H9 (cell line): ENCODE results near the gene SLC33A1. TPM values are rescaled to one million over a fixed set of nuclear protein-coding genes. Genes with fewer than 3 reads are reported as not detected.
"Not testable (repeated sequence)": the region's sequence is repeated elsewhere in the genome, so short reads cannot be mapped to it uniquely, and the experiment has no call there.

Experiments used
- DNase-seq: peaks from one replicate; pipeline ENCODE4 v3.0.0-alpha.2; 2017
- H2AFZ ChIP-seq: one replicate; pipeline ENCODE4 v1.6.1; 2013; ENCODE audit warnings: mild to moderate bottlenecking, low read length, control low read depth, moderate library complexity
- H2AK5ac ChIP-seq: 2 replicates; pipeline ENCODE4 v1.6.1; 2013; ENCODE audit warnings: low read length, control low read depth, mixed read lengths; ENCODE audit not compliant: insufficient read length
- H2BK120ac ChIP-seq: one replicate; pipeline ENCODE4 v1.6.1; 2013; ENCODE audit warnings: low read depth, mild to moderate bottlenecking, low read length, control low read depth, inconsistent platforms; ENCODE audit not compliant: poor library complexity, severe bottlenecking
- H2BK12ac ChIP-seq: 2 replicates; pipeline ENCODE4 v1.6.1; 2013; ENCODE audit warnings: low read length, control low read depth, mixed read lengths, low read depth; ENCODE audit not compliant: insufficient read length
- H2BK15ac ChIP-seq: 2 replicates; pipeline ENCODE4 v1.6.1; 2013; ENCODE audit warnings: low read depth, low read length, control low read depth
- H2BK20ac ChIP-seq: one replicate; pipeline ENCODE4 v1.6.1; 2013; ENCODE audit warnings: low read depth, mild to moderate bottlenecking, low read length, control low read depth, inconsistent platforms; ENCODE audit not compliant: poor library complexity, severe bottlenecking
- H2BK5ac ChIP-seq: 2 replicates; pipeline ENCODE4 v1.6.1; 2013; ENCODE audit warnings: low read length, control low read depth, mixed read lengths; ENCODE audit not compliant: insufficient read length
- H3K14ac ChIP-seq: 2 replicates; pipeline ENCODE4 v1.6.1; 2013; ENCODE audit warnings: low read length, control low read depth; ENCODE audit not compliant: insufficient read depth
- H3K18ac ChIP-seq: 2 replicates; pipeline ENCODE4 v1.6.1; 2013; ENCODE audit warnings: low read depth, mild to moderate bottlenecking, mixed read lengths, low read length, control low read depth; ENCODE audit not compliant: insufficient read length
- H3K23ac ChIP-seq: 2 replicates; pipeline ENCODE4 v1.6.1; 2013; ENCODE audit warnings: low read length, control low read depth, mixed read lengths, low read depth; ENCODE audit not compliant: insufficient read length
- H3K23me2 ChIP-seq: 2 replicates; pipeline ENCODE4 v1.6.1; 2013; ENCODE audit warnings: low read depth, mild to moderate bottlenecking, mixed read lengths, low read length, control low read depth; ENCODE audit not compliant: insufficient read length, poor library complexity, severe bottlenecking
- H3K27ac ChIP-seq: 2 replicates; pipeline ENCODE4 v1.5.1; 2013; ENCODE audit warnings: low read length, control low read depth, mixed read lengths, low read depth; ENCODE audit not compliant: insufficient read length
- H3K27me3 ChIP-seq: 2 replicates; pipeline ENCODE4 v1.6.1; 2013; ENCODE audit warnings: low read length, control low read depth, inconsistent platforms; ENCODE audit not compliant: insufficient read depth
- H3K4ac ChIP-seq: 2 replicates; pipeline ENCODE4 v1.6.1; 2013; ENCODE audit warnings: low read depth, mild to moderate bottlenecking, control low read depth, inconsistent platforms, low read length, moderate library complexity
- H3K4me1 ChIP-seq: 2 replicates; pipeline ENCODE4 v1.6.1; 2013; ENCODE audit warnings: low read length, control low read depth, inconsistent platforms; ENCODE audit not compliant: insufficient read depth
- H3K4me2 ChIP-seq: 2 replicates; pipeline ENCODE4 v1.6.1; 2013; ENCODE audit warnings: low read length, control low read depth, mixed read lengths; ENCODE audit not compliant: insufficient read length, insufficient read depth
- H3K56ac ChIP-seq: 2 replicates; pipeline ENCODE4 v1.6.1; 2013; ENCODE audit warnings: low read depth, mild to moderate bottlenecking, mixed read lengths, low read length, control low read depth; ENCODE audit not compliant: insufficient read length
- H3K79me1 ChIP-seq: 2 replicates; pipeline ENCODE4 v1.6.1; 2013; ENCODE audit warnings: low read depth, mild to moderate bottlenecking, moderate library complexity, low read length, control low read depth, inconsistent platforms; ENCODE audit not compliant: insufficient read depth, poor library complexity, severe bottlenecking
- H3K79me2 ChIP-seq: 2 replicates; pipeline ENCODE4 v1.6.1; 2013; ENCODE audit warnings: low read length, control low read depth, inconsistent platforms; ENCODE audit not compliant: insufficient read depth
- H3K9ac ChIP-seq: 2 replicates; pipeline ENCODE4 v1.6.1; 2013; ENCODE audit warnings: low read length, control low read depth, mixed read lengths; ENCODE audit not compliant: insufficient read length; ENCODE audit errors: extremely low read depth
- H3K9me3 ChIP-seq: one replicate; pipeline ENCODE4 v1.6.1; 2013; ENCODE audit warnings: low read depth, low read length, inconsistent platforms; ENCODE audit not compliant: control insufficient read depth
- H3T11ph ChIP-seq: one replicate; pipeline ENCODE4 v1.6.1; 2013; ENCODE audit warnings: mild to moderate bottlenecking, low read length, control low read depth, inconsistent platforms
- H4K20me1 ChIP-seq: one replicate; pipeline ENCODE4 v1.6.1; 2013; ENCODE audit not compliant: control insufficient read depth, insufficient read length, insufficient read depth
- H4K5ac ChIP-seq: 2 replicates; pipeline ENCODE4 v1.6.1; 2013; ENCODE audit warnings: low read depth, mild to moderate bottlenecking, mixed read lengths, low read length, control low read depth; ENCODE audit not compliant: insufficient read length
- H4K8ac ChIP-seq: replicated peaks from 2 replicates; pipeline ENCODE4 v1.6.1; 2013; ENCODE audit warnings: low read length, control low read depth, mixed read lengths, low read depth; ENCODE audit not compliant: insufficient read length
- H4K91ac ChIP-seq: 2 replicates; pipeline ENCODE4 v1.6.1; 2013; ENCODE audit warnings: low read depth, mild to moderate bottlenecking, moderate library complexity, mixed read lengths, low read length, control low read depth; ENCODE audit not compliant: insufficient read length
- H3K27ac Mint-ChIP-seq, 3 experiments: 2 replicates in 2 of 3; 3 replicates in 1 of 3; pipeline ENCODE4 v1.8.0; 2020 to 2021; ENCODE audit warnings: mixed read lengths in 3 of 3, mild to moderate bottlenecking in 1 of 3, moderate library complexity in 1 of 3
- H3K27me3 Mint-ChIP-seq: 2 replicates; pipeline ENCODE4 v1.8.0; 2021; ENCODE audit warnings: low read depth, mild to moderate bottlenecking, moderate library complexity, mixed read lengths
- H3K36me3 Mint-ChIP-seq, 3 experiments: 2 replicates in 2 of 3; 3 replicates in 1 of 3; pipeline ENCODE4 v1.8.0; 2020 to 2021; ENCODE audit warnings: low read depth in 3 of 3, mixed read lengths in 3 of 3; ENCODE audit not compliant: insufficient read depth in 1 of 3
- H3K4me1 Mint-ChIP-seq, 2 experiments: 2 replicates each; pipeline ENCODE4 v1.8.0; 2020; ENCODE audit warnings: mixed read lengths in 2 of 2
- H3K4me3 Mint-ChIP-seq, 2 experiments: 2 replicates in 1 of 2; 3 replicates in 1 of 2; pipeline ENCODE4 v1.8.0; 2020 to 2021; ENCODE audit warnings: mild to moderate bottlenecking in 2 of 2, mixed read lengths in 2 of 2, moderate library complexity in 1 of 2
- H3K9me3 Mint-ChIP-seq, 2 experiments: 2 replicates in 1 of 2; 3 replicates in 1 of 2; pipeline ENCODE4 v1.8.0; 2020; ENCODE audit warnings: mild to moderate bottlenecking in 2 of 2, mixed read lengths in 2 of 2, moderate library complexity in 1 of 2
- WGBS: extraction: QIAGEN DNeasy Blood & Tissue Kit; methylation state at CpG from one replicate; pipeline ENCODE4 v1.1.7; 2013; ENCODE audit warnings: missing lambda C conversion rate, low lambda C conversion rate, mixed read lengths; ENCODE audit not compliant: insufficient read length; ENCODE audit errors: extremely low coverage; 5-methylcytosine and 5-hydroxymethylcytosine counted together
- total RNA-seq: library from RNA; stranded (reverse); gene quantifications from 2 replicates; pipeline ENCODE4 v1.2.1, GENCODE V29; 2021
- TF ChIP-seq, protein P1 (sequence below): fragments of 200-600 bp; sonication (generic); conservative IDR thresholded peaks from 3 replicates; pipeline ENCODE4 v1.8.0; 2021; ENCODE audit warnings: antibody characterized with exemption, mild to moderate bottlenecking

Gene SLC33A1
- total RNA-seq, 1 experiment from 2014 or later, result 15.0 TPM

DNA sequence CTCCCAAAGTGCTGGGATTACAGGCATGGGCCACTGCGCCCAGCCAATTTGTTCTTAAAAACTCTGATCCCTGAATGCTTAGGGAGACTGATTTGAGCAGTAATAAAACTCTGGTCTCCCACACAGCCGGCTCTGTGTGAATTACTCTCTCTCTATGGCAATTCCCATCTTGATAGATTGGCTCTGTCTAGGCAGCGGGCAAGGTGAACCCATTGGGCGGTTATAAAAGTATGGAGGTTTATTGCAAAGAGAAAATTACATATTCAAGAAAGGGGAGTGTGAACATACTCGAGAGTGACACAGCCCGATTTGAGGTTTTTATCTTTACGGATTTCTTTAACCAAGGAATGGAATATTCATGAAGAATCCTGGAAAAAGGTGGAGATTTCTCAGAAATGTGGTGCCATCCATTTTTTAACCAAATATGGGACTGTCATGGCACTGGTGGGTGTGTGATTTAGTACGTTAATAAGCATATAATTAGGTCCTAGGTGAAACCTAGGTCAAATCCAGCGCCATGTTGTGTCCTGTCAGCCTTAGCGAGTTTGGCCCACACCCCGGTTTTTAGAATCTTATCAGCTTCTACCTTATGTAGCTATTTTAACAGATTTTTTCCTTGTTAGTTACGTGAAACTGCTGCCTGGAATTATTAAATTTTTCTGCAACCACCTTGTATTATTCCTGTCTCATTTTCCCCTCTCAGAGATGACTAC lies 9.0 kb upstream of the SLC33A1 start:
- no peak overlapping the region for H2BK12ac ChIP-seq
- no peaks in the 10 kb centered on the region for H3K23me2 ChIP-seq
- H2AFZ ChIP-seq, result no peak overlapping the region
- no peaks in the 10 kb centered on the region for H3K27me3 Mint-ChIP-seq
- H3K79me2 ChIP-seq, result no peaks in the 10 kb centered on the region
- H3K9ac ChIP-seq, result no peak overlapping the region
- H2BK120ac ChIP-seq, result no peak overlapping the region
- H3K79me1 ChIP-seq, result no peaks in the 10 kb centered on the region
- no peak overlapping the region for H4K8ac ChIP-seq
- DNase-seq, result no peak
- H3K4me2 ChIP-seq, result no peak overlapping the region
- WGBS, result no CpG with 5 or more reads among the region's 12 CpGs
- H3K4me1 ChIP-seq, result no peaks in the 10 kb centered on the region
- H3K4ac ChIP-seq, result no peak overlapping the region
- peaks cover 3 to 4% of the 10 kb centered on the region in 2 experiments; a peak in 3 of 5 replicates for H3K9me3 Mint-ChIP-seq
- no peak overlapping the region for H2AK5ac ChIP-seq
- TF ChIP-seq, protein P1, sequence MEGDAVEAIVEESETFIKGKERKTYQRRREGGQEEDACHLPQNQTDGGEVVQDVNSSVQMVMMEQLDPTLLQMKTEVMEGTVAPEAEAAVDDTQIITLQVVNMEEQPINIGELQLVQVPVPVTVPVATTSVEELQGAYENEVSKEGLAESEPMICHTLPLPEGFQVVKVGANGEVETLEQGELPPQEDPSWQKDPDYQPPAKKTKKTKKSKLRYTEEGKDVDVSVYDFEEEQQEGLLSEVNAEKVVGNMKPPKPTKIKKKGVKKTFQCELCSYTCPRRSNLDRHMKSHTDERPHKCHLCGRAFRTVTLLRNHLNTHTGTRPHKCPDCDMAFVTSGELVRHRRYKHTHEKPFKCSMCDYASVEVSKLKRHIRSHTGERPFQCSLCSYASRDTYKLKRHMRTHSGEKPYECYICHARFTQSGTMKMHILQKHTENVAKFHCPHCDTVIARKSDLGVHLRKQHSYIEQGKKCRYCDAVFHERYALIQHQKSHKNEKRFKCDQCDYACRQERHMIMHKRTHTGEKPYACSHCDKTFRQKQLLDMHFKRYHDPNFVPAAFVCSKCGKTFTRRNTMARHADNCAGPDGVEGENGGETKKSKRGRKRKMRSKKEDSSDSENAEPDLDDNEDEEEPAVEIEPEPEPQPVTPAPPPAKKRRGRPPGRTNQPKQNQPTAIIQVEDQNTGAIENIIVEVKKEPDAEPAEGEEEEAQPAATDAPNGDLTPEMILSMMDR, result no peak
- H3K27ac Mint-ChIP-seq, result no peak overlapping the region
- no peak overlapping the region for H3K4me3 Mint-ChIP-seq
- no peaks in the 10 kb centered on the region for H3K9me3 ChIP-seq
- no peaks in the 10 kb centered on the region for H4K20me1 ChIP-seq
- no peak overlapping the region for H3K14ac ChIP-seq
- no peak overlapping the region for H2BK15ac ChIP-seq
- H4K5ac ChIP-seq, result no peak overlapping the region
- H3K56ac ChIP-seq, result no peak overlapping the region
- H2BK20ac ChIP-seq, result no peak overlapping the region
- no peak overlapping the region for H3K23ac ChIP-seq
- no peak overlapping the region for H3K18ac ChIP-seq
- no peak overlapping the region for H4K91ac ChIP-seq
- H3K27me3 ChIP-seq, result no peaks in the 10 kb centered on the region
- no peak overlapping the region for H2BK5ac ChIP-seq
- H3T11ph ChIP-seq, result no peak overlapping the region
- H3K36me3 Mint-ChIP-seq, result peaks cover 0 to 5% (median 0%) of the 10 kb centered on the region in 3 experiments; a peak in 2 of 7 replicates
- H3K27ac ChIP-seq, result no peak overlapping the region
- H3K4me1 Mint-ChIP-seq, result no peaks in the 10 kb centered on the region

DNA sequence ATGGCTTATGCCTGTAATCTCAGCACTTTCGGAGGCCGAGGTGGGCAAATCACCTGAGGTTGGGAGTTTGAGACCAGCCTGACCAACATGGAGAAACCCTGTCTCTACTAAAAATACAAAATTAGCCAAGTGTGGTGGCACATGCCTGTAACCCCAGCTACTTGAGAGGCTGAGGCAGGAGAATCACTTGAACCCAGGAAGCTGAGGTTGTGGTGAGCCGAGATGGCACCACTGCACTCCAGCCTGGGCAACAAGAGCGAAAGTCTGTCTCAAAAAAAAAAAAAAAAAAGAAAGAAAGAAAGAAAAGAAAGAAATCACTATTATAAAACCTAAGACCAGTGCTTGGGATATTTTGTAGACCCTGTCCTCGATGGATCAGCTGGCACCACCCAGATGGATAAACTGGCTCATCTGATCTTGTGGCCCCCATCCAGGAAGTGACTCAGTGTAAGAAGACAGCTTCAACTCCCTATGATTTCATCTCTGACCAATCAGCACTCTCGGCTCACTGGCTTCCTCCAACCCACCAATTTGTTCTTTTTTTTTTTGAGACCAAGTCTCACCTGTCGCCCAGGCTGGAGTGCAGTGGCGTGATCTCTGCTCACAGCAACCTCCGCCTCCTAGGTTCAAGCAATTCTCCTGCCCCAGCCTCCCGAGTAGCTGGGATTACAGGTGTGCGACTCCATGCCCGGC lies 8.2 kb upstream of the SLC33A1 start:
- not testable (repeated sequence) for H3K27ac Mint-ChIP-seq, H2BK15ac ChIP-seq, H3K56ac ChIP-seq, H4K91ac ChIP-seq, H4K8ac ChIP-seq, H3K9ac ChIP-seq, H4K20me1 ChIP-seq, H3K4me2 ChIP-seq, H3K23me2 ChIP-seq, H3K4me1 ChIP-seq, H3K18ac ChIP-seq, H3K79me1 ChIP-seq, H3K27me3 ChIP-seq, H3K4me1 Mint-ChIP-seq, H2BK5ac ChIP-seq, H3K4me3 Mint-ChIP-seq, H2BK120ac ChIP-seq, H3K23ac ChIP-seq, H3K9me3 Mint-ChIP-seq, H2BK12ac ChIP-seq, H3K27ac ChIP-seq, H4K5ac ChIP-seq, H2AFZ ChIP-seq, H3T11ph ChIP-seq, H3K79me2 ChIP-seq, H2AK5ac ChIP-seq, H3K9me3 ChIP-seq, H3K4ac ChIP-seq, H3K14ac ChIP-seq, H3K36me3 Mint-ChIP-seq, H3K27me3 Mint-ChIP-seq
- no CpG with 5 or more reads among the region's 12 CpGs for WGBS
- DNase-seq, result peak; percentile 60
- peak overlapping the region; percentile 6 for H2BK20ac ChIP-seq
